Suprapubic skin (tissue), 4 donors: ENCODE results near the gene CHRNA4. TPM values are rescaled to one million over a fixed set of nuclear protein-coding genes. Genes with fewer than 3 reads are reported as not detected.

ENCODE experiments used
- DNase-seq, 2 donors: peaks; one replicate each; pipeline ENCODE4 v3.0.0-alpha.2; 2019; ENCODE audit warnings: low spot score in 2 of 2
- H3K27ac ChIP-seq: fragments of 200-600 bp; sonication (generic); one replicate; pipeline ENCODE4 v1.5.1; 2019
- H3K27me3 ChIP-seq: fragments of 200-600 bp; sonication (generic); one replicate; pipeline ENCODE4 v1.5.1; 2019
- H3K36me3 ChIP-seq: fragments of 200-600 bp; sonication (generic); one replicate; pipeline ENCODE4 v1.5.1; 2019
- H3K4me1 ChIP-seq: fragments of 200-600 bp; sonication (generic); one replicate; pipeline ENCODE4 v1.5.1; 2019
- H3K4me3 ChIP-seq: fragments of 200-600 bp; sonication (generic); one replicate; pipeline ENCODE4 v1.5.1; 2019; ENCODE audit warnings: mild to moderate bottlenecking
- H3K9me3 ChIP-seq: fragments of 200-600 bp; sonication (generic); one replicate; pipeline ENCODE4 v1.5.1; 2019
- EP300 ChIP-seq: sonication (generic); formaldehyde crosslinking; IDR thresholded peaks from one replicate; pipeline ENCODE4 v1.6.1; 2017; ENCODE audit warnings: antibody characterized with exemption
- POLR2A ChIP-seq, 2 donors: fragments of 450-650 bp; IDR thresholded peaks; one replicate each; pipeline ENCODE4 v1.6.1; 2017; ENCODE audit warnings: antibody characterized with exemption in 2 of 2, mild to moderate bottlenecking in 2 of 2, moderate library complexity in 2 of 2
- POLR2AphosphoS5 ChIP-seq, 3 donors: sonication (generic); formaldehyde crosslinking; IDR thresholded peaks; one replicate each; pipeline ENCODE4 v1.6.1; 2017; ENCODE audit warnings: antibody characterized with exemption in 3 of 3
- WGBS: methylation state at CpG from one replicate; pipeline ENCODE4 v1.1.5; 2018; 5-methylcytosine and 5-hydroxymethylcytosine counted together
- total RNA-seq, 4 donors: library from RNA; depleted of rRNA; stranded (reverse); fragments of >200 nt; gene quantifications; one replicate each; pipeline ENCODE4 v1.1.0, GENCODE V29; 2016
- TF ChIP-seq, protein P1 (sequence below), 2 donors: fragments of 200-600 bp in 1 of 2; fragments of 450-650 bp in 1 of 2; sonication (generic) in 1 of 2; IDR thresholded peaks; one replicate each; pipeline ENCODE4 v1.5.1; 2016 to 2019; ENCODE audit warnings: antibody characterized with exemption in 2 of 2, mild to moderate bottlenecking in 1 of 2, moderate library complexity in 1 of 2

The CHRNA4 gene
- total RNA-seq, 4 donors from 2014 or later = not detected

DNA sequence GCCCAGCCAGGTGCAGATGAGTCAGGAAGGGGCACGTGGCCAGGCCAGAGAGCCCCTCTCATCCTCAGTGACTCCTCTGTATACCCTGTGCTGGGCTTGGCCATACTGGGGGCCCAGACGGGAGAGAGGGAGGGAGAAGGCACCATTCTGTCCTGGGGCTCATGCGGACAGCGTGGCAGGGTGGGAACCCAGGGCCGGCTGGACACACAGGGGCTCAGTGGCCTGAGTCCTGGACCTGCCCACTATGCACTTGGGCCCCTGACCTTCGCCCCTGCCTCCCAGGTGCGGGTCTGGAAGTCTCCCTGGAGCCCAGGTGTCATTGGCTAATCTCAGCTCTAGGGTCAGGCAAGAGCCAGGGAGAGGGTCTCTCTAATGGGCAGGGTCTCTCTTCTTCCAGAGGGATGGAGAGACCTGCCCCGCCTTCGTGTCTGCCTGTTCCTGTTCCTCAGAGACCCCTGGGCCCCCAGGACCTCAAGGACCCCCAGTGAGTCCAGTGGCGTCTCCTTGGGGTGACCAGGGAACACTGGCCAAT, 40.5 kb downstream of the CHRNA4 start:
- Histone ChIP-seq H3K36me3 (no peaks in the 10 kb centered on the region), H3K4me1 (no peaks in the 10 kb centered on the region), H3K9me3 (no peaks in the 10 kb centered on the region), H3K27ac (no peak overlapping the region), H3K4me3 (no peak overlapping the region), H3K27me3 (peaks cover 64% of the 10 kb centered on the region)
- DNase-seq = peak in 1 of 2 donors; percentile 56
- TF ChIP-seq EP300 (no peak), POLR2A (IDR thresholded peaks at IDR 0.05) (no peak), POLR2AphosphoS5 (IDR thresholded peaks at IDR 0.05) (no peak)
- TF ChIP-seq, protein P1, sequence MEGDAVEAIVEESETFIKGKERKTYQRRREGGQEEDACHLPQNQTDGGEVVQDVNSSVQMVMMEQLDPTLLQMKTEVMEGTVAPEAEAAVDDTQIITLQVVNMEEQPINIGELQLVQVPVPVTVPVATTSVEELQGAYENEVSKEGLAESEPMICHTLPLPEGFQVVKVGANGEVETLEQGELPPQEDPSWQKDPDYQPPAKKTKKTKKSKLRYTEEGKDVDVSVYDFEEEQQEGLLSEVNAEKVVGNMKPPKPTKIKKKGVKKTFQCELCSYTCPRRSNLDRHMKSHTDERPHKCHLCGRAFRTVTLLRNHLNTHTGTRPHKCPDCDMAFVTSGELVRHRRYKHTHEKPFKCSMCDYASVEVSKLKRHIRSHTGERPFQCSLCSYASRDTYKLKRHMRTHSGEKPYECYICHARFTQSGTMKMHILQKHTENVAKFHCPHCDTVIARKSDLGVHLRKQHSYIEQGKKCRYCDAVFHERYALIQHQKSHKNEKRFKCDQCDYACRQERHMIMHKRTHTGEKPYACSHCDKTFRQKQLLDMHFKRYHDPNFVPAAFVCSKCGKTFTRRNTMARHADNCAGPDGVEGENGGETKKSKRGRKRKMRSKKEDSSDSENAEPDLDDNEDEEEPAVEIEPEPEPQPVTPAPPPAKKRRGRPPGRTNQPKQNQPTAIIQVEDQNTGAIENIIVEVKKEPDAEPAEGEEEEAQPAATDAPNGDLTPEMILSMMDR (IDR thresholded peaks at IDR 0.05) = no peak
- WGBS = no CpG with 5 or more reads among the region's 10 CpGs

DNA sequence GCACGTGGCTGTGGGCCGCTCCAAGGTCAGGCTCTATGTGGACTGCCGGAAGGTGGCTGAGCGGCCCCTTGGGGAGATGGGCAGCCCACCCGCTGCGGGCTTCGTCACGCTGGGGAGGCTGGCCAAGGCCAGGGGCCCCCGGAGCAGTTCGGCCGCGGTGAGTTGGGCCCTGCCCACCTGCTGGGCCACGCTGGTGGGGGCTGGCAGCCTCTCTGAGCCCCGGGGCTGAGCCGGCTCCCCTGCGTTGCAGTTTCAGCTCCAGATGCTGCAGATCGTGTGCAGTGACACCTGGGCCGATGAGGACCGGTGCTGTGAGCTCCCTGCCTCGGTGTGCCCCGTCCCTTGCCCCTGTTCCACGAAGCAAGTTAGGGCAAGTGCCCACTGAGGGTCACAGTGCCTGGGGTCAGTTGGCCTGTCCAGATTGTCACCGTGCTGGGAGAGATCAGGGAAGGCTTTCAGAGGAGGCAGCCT, 41.1 kb downstream of the CHRNA4 start:
- peak; percentile 56 to 70 for DNase-seq
- Histone ChIP-seq H3K27ac (no peak overlapping the region), H3K4me1 (no peaks in the 10 kb centered on the region), H3K4me3 (no peak overlapping the region), H3K9me3 (no peaks in the 10 kb centered on the region), H3K36me3 (no peaks in the 10 kb centered on the region), H3K27me3 (peaks cover 59% of the 10 kb centered on the region)
- TF ChIP-seq POLR2A (IDR thresholded peaks at IDR 0.05) (no peak), EP300 (no peak), POLR2AphosphoS5 (IDR thresholded peaks at IDR 0.05) (no peak)
- TF ChIP-seq, protein P1 (IDR thresholded peaks at IDR 0.05) = no peak
- 81% methylated on average over 5 of the region's 23 CpGs for WGBS

DNA sequence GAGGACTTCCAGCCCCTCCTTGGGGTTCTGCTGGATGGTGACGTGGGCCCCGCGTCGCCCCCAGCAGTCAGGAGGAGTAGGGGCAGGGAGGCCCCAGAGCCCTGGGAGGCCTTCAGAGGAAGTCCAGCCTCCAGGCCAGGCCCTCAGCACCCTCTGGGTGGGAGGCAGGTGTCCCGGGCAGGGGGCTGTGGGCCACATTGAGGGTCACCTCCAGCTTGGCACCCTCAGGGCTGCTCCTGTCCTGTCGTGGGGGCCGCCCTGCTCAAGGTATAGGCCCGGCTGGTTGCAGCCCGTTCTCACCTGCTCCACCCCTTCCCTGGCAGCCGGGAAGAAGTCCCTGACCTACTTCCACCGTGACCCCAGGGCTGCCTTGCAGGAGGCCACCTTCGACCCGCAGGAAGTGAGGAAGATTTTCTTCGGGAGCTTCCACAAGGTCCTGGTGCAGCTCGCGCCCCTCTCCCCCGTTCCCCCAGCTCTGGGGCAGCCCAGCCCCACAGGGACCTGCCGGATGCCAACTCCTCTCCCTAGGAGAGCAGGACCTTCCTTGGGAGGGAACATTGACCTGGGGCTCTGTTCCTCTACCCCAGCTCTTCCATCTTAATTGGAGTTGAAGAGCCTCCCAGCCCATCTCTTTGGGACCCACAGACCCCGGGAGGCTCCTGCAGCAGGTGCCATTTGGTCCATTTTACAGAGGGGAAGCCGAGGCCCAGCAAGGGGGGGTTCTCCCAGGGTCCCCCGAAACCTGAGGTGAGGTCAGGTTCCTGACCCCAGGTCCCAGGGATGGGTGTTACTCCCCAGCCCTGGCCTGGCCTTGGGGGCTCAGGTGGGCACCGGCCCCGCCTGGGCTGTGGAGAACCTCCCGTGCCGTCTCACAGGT, 41.7 kb downstream of the CHRNA4 start:
- Histone ChIP-seq H3K27me3 (peaks cover 59% of the 10 kb centered on the region), H3K4me3 (no peak overlapping the region), H3K27ac (no peak overlapping the region), H3K4me1 (no peaks in the 10 kb centered on the region), H3K9me3 (no peaks in the 10 kb centered on the region), H3K36me3 (no peaks in the 10 kb centered on the region)
- DNase-seq = peak; percentile 47 to 74
- no peak for TF ChIP-seq EP300
- TF ChIP-seq, protein P1 (IDR thresholded peaks at IDR 0.05) = no peak
- TF ChIP-seq POLR2AphosphoS5 (IDR thresholded peaks at IDR 0.05) = no peak
- TF ChIP-seq POLR2A (IDR thresholded peaks at IDR 0.05) = no peak
- WGBS = 40% methylated on average over 1 of the region's 25 CpGs

DNA sequence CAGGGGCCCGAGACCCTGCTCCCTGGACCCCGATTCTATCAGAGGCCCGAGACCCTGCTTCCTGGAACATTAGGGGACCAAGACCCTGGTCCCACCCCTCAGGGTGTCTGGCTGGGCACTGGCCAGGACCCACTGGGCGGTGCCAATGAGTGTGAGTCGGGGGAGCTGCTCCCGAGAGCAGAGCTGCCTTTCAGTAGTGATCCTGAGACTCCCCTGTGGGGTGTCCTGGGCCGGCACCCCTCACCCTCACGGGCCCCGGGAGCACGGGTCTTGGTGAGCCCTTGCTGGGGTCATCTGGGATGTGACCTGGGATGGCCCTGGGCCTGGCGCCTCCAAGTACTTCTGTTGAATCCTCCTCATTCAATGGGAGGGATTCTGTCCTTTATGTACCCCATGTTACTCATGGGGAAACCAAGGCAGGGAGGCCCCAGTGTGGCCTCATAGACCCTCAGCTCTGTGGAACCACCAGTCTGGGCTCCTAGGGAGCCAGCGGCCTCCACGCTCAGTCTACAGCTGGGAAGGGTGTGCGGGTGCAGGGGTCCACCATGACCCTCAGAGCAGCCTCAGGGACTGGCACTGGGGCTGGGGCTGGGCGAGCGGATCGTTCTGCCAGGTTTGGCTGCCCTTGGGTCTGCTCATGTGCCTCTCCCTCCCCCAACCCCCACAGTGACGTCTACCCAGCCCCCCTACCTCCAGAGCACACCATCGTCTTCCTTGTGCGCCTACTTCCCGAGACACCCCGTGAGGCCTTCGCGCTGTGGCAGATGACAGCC, 42.6 kb downstream of the CHRNA4 start:
- H3K36me3 ChIP-seq = no peaks in the 10 kb centered on the region
- no peak overlapping the region for H3K4me3 ChIP-seq
- no peaks in the 10 kb centered on the region for H3K4me1 ChIP-seq
- TF ChIP-seq POLR2AphosphoS5 (IDR thresholded peaks at IDR 0.05) (no peak), POLR2A (IDR thresholded peaks at IDR 0.05) (no peak), EP300 (no peak)
- TF ChIP-seq, protein P1 (IDR thresholded peaks at IDR 0.05) = no peak
- DNase-seq = peak in 1 of 2 donors; percentile 66
- no peak overlapping the region for H3K27ac ChIP-seq
- H3K27me3 ChIP-seq = peaks cover 64% of the 10 kb centered on the region
- 98% methylated on average over 10 of the region's 24 CpGs for WGBS
- H3K9me3 ChIP-seq = no peaks in the 10 kb centered on the region
